HG03039 (cell line): ENCODE measurements around the gene NEU2.

Experiments
- ATAC-seq: cut with Tn5 transposase; IDR thresholded peaks from one replicate; pipeline ENCODE4 v1.9.1; 2021; ENCODE audit warnings: mild to moderate bottlenecking, moderate library complexity; ENCODE audit not compliant: unreplicated experiment

NEU2 gene

GRCh38 chr2:233032551-233033320 lies at the start of gene NEU2:
Gene NEU2 (plus strand): TSS chr2:233032672. CDS start chr2:233032672, 0 bp downstream.
- ATAC-seq: no peak

- no peak for ATAC-seq
These were observed 49.4 kb upstream of the NEU2 start for GRCh38 chr2:232982926-232983668.

- no peak for ATAC-seq
These were observed 48.8 kb upstream of the NEU2 start for GRCh38 chr2:232983669-232984140.

GRCh38 chr2:232984451-232985207 lies 47.8 kb upstream of the NEU2 start:
- no peak for ATAC-seq

- ATAC-seq: no peak
These were observed 46.3 kb upstream of the NEU2 start for GRCh38 chr2:232986155-232986554.

- no peak for ATAC-seq
These were observed 39.1 kb upstream of the NEU2 start for GRCh38 chr2:232993231-232993821.

GRCh38 chr2:232994446-232994845 lies 38.0 kb upstream of the NEU2 start:
- no peak for ATAC-seq

GRCh38 chr2:232997749-232998665 lies 34.5 kb upstream of the NEU2 start:
- no peak for ATAC-seq

GRCh38 chr2:232998666-232998985 lies 33.8 kb upstream of the NEU2 start:
- no peak for ATAC-seq

- ATAC-seq: no peak
These were observed 33.1 kb upstream of the NEU2 start for GRCh38 chr2:232999354-232999753.

- ATAC-seq: no peak
These were observed 31.4 kb upstream of the NEU2 start for GRCh38 chr2:233000886-233001750.

- no peak for ATAC-seq
These were observed 29.4 kb upstream of the NEU2 start for GRCh38 chr2:233002829-233003657.

GRCh38 chr2:233003658-233004555 lies 28.6 kb upstream of the NEU2 start:
- ATAC-seq: no peak

- no peak for ATAC-seq
These were observed 27.4 kb upstream of the NEU2 start for GRCh38 chr2:233005096-233005495.

GRCh38 chr2:233006648-233007047 lies 25.8 kb upstream of the NEU2 start:
- ATAC-seq: no peak

GRCh38 chr2:233007270-233007669 lies 25.2 kb upstream of the NEU2 start:
- ATAC-seq: no peak

- ATAC-seq: no peak
These were observed 24.7 kb upstream of the NEU2 start for GRCh38 chr2:233007739-233008138.
